Activated naive CD4-positive, alpha-beta T cell treated with anti-CD3 and anti-CD28 coated beads for 36 hours (primary cell): ENCODE results near the gene AMELX. TPM values are rescaled to one million over a fixed set of nuclear protein-coding genes. Genes with fewer than 3 reads are reported as not detected.

Experiments used
- CTCF ChIA-PET: fragments of 350-600 bp; sonication (Branson Sonifier 250); formaldehyde crosslinking; loops from one replicate; lab custom pipeline; 2021; ENCODE audit warnings: antibody characterized with exemption; lab: Charles Lee
- DNase-seq: peaks from one replicate; pipeline ENCODE4 v3.0.0-alpha.2; 2020
- H3K27ac Mint-ChIP-seq: one replicate; pipeline ENCODE4 v1.8.0; 2021; ENCODE audit warnings: mild to moderate bottlenecking, mixed read lengths
- H3K27me3 Mint-ChIP-seq: one replicate; pipeline ENCODE4 v1.8.0; 2021; ENCODE audit warnings: low read depth, mixed read lengths
- H3K36me3 Mint-ChIP-seq: one replicate; pipeline ENCODE4 v1.8.0; 2021; ENCODE audit warnings: low read depth, mixed read lengths
- H3K4me1 Mint-ChIP-seq: one replicate; pipeline ENCODE4 v1.8.0; 2021; ENCODE audit warnings: low read depth, mixed read lengths
- H3K4me3 Mint-ChIP-seq: one replicate; pipeline ENCODE4 v1.8.0; 2021; ENCODE audit warnings: mild to moderate bottlenecking, moderate library complexity, mixed read lengths
- H3K9me3 Mint-ChIP-seq: one replicate; pipeline ENCODE4 v1.8.0; 2021; ENCODE audit warnings: mixed read lengths
- intact Hi-C: fragments of 100-400 bp; cut with micrococcal nuclease; formaldehyde crosslinking; loops from one replicate; pipeline ENCODE4 v1.15.1; 2023
- total RNA-seq, 2 experiments: library from RNA; stranded (reverse); gene quantifications; one replicate each; pipeline ENCODE4 v1.2.3, GENCODE V29; 2021

AMELX gene
- total RNA-seq, 2 experiments from 2014 or later = not detected

GRCh38 chrX:11272290-11272689 is 20.9 kb upstream of the AMELX start:
- H3K4me1 Mint-ChIP-seq = no peaks in the 10 kb centered on the region
- DNase-seq = no peak
- H3K4me3 Mint-ChIP-seq = no peak overlapping the region
- no peaks in the 10 kb centered on the region for H3K36me3 Mint-ChIP-seq
- H3K9me3 Mint-ChIP-seq = no peaks in the 10 kb centered on the region
- CTCF ChIA-PET = no interaction called here
- H3K27ac Mint-ChIP-seq = no peak overlapping the region
- intact Hi-C loops = no loop called here
- H3K27me3 Mint-ChIP-seq = no peaks in the 10 kb centered on the region

GRCh38 chrX:11272863-11273262 is 20.4 kb upstream of the AMELX start:
- H3K36me3 Mint-ChIP-seq = no peaks in the 10 kb centered on the region
- no peak overlapping the region for H3K27ac Mint-ChIP-seq
- H3K4me3 Mint-ChIP-seq = no peak overlapping the region
- no peak for DNase-seq
- intact Hi-C loops = no loop called here
- H3K27me3 Mint-ChIP-seq = no peaks in the 10 kb centered on the region
- H3K4me1 Mint-ChIP-seq = no peaks in the 10 kb centered on the region
- no peaks in the 10 kb centered on the region for H3K9me3 Mint-ChIP-seq
- CTCF ChIA-PET = no interaction called here

- Mint-ChIP-seq H3K36me3 (no peaks in the 10 kb centered on the region), H3K4me1 (no peaks in the 10 kb centered on the region), H3K9me3 (no peaks in the 10 kb centered on the region), H3K4me3 (no peak overlapping the region), H3K27me3 (no peaks in the 10 kb centered on the region), H3K27ac (no peak overlapping the region)
- intact Hi-C loops = no loop called here
- DNase-seq = no peak
- CTCF ChIA-PET = no interaction called here
Measured at GRCh38 chrX:11273544-11273943, 19.7 kb upstream of the AMELX start.

- Mint-ChIP-seq H3K27me3 (no peaks in the 10 kb centered on the region), H3K4me1 (no peaks in the 10 kb centered on the region), H3K27ac (no peak overlapping the region), H3K4me3 (no peak overlapping the region), H3K9me3 (no peaks in the 10 kb centered on the region), H3K36me3 (no peaks in the 10 kb centered on the region)
- CTCF ChIA-PET = no interaction called here
- DNase-seq = no peak
- intact Hi-C loops = no loop called here
Measured at GRCh38 chrX:11282043-11282442, 11.2 kb upstream of the AMELX start.

- DNase-seq = no peak
- H3K27me3 Mint-ChIP-seq = no peaks in the 10 kb centered on the region
- intact Hi-C loops = no loop called here
Measured at GRCh38 chrX:11285651-11286050, 7.6 kb upstream of the AMELX start.

GRCh38 chrX:11287505-11287904 is 5.7 kb upstream of the AMELX start:
- H3K4me3 Mint-ChIP-seq = no peak overlapping the region
- H3K9me3 Mint-ChIP-seq = no peaks in the 10 kb centered on the region
- no peaks in the 10 kb centered on the region for H3K36me3 Mint-ChIP-seq
- H3K27ac Mint-ChIP-seq = no peak overlapping the region
- CTCF ChIA-PET = no interaction called here
- no peaks in the 10 kb centered on the region for H3K27me3 Mint-ChIP-seq
- no peak for DNase-seq
- H3K4me1 Mint-ChIP-seq = no peaks in the 10 kb centered on the region
- intact Hi-C loops = no loop called here

More at GRCh38 chrX:11285651-11286050, 7.6 kb upstream of the AMELX start:
- CTCF ChIA-PET = no interaction called here
- H3K9me3 Mint-ChIP-seq = no peaks in the 10 kb centered on the region
- no peaks in the 10 kb centered on the region for H3K4me1 Mint-ChIP-seq
- H3K36me3 Mint-ChIP-seq = no peaks in the 10 kb centered on the region
- no peak overlapping the region for H3K27ac Mint-ChIP-seq
- no peak overlapping the region for H3K4me3 Mint-ChIP-seq

- CTCF ChIA-PET = interaction anchor here (0.6 kb wide), 1 partner anchor 11 kb away, joined by 3 read pairs; no protein-coding TSS in a partner anchor
- no peak overlapping the region for H3K4me3 Mint-ChIP-seq
- no peaks in the 10 kb centered on the region for H3K27me3 Mint-ChIP-seq
- H3K9me3 Mint-ChIP-seq = no peaks in the 10 kb centered on the region
- intact Hi-C loops = no loop called here
- no peaks in the 10 kb centered on the region for H3K4me1 Mint-ChIP-seq
- H3K27ac Mint-ChIP-seq = no peak overlapping the region
- DNase-seq = no peak
- H3K36me3 Mint-ChIP-seq = no peaks in the 10 kb centered on the region
Measured at GRCh38 chrX:11290416-11291102, 2.7 kb upstream of the AMELX start.

GRCh38 chrX:11296051-11296450 is 2.8 kb downstream of the AMELX start:
- no peaks in the 10 kb centered on the region for H3K9me3 Mint-ChIP-seq
- H3K27me3 Mint-ChIP-seq = no peaks in the 10 kb centered on the region
- H3K4me1 Mint-ChIP-seq = no peaks in the 10 kb centered on the region
- intact Hi-C loops = no loop called here
- no peak for DNase-seq
- H3K4me3 Mint-ChIP-seq = no peak overlapping the region
- CTCF ChIA-PET = no interaction called here
- no peak overlapping the region for H3K27ac Mint-ChIP-seq
- H3K36me3 Mint-ChIP-seq = no peaks in the 10 kb centered on the region

- CTCF ChIA-PET = no interaction called here
- Mint-ChIP-seq H3K36me3 (no peaks in the 10 kb centered on the region), H3K4me1 (no peaks in the 10 kb centered on the region), H3K27me3 (no peaks in the 10 kb centered on the region), H3K9me3 (no peaks in the 10 kb centered on the region), H3K27ac (no peak overlapping the region), H3K4me3 (no peak overlapping the region)
- intact Hi-C loops = no loop called here
- DNase-seq = no peak
Measured at GRCh38 chrX:11298600-11298999, 5.4 kb downstream of the AMELX start.

- H3K4me3 Mint-ChIP-seq = no peak overlapping the region
- intact Hi-C loops = no loop called here
- CTCF ChIA-PET = no interaction called here
- DNase-seq = no peak
- no peaks in the 10 kb centered on the region for H3K36me3 Mint-ChIP-seq
- H3K9me3 Mint-ChIP-seq = no peaks in the 10 kb centered on the region
- no peaks in the 10 kb centered on the region for H3K4me1 Mint-ChIP-seq
- H3K27ac Mint-ChIP-seq = no peak overlapping the region
- no peaks in the 10 kb centered on the region for H3K27me3 Mint-ChIP-seq
Measured at GRCh38 chrX:11304829-11305228, 11.6 kb downstream of the AMELX start.

GRCh38 chrX:11305641-11306040 is 12.4 kb downstream of the AMELX start:
- H3K27ac Mint-ChIP-seq = no peak overlapping the region
- DNase-seq = no peak
- intact Hi-C loops = no loop called here
- H3K4me3 Mint-ChIP-seq = no peak overlapping the region
- H3K4me1 Mint-ChIP-seq = no peaks in the 10 kb centered on the region
- CTCF ChIA-PET = no interaction called here
- H3K36me3 Mint-ChIP-seq = no peaks in the 10 kb centered on the region
- H3K9me3 Mint-ChIP-seq = no peaks in the 10 kb centered on the region
- no peaks in the 10 kb centered on the region for H3K27me3 Mint-ChIP-seq

GRCh38 chrX:11309220-11309619 is 16.0 kb downstream of the AMELX start:
- H3K27me3 Mint-ChIP-seq = no peaks in the 10 kb centered on the region
- no peaks in the 10 kb centered on the region for H3K9me3 Mint-ChIP-seq
- intact Hi-C loops = no loop called here
- no peaks in the 10 kb centered on the region for H3K36me3 Mint-ChIP-seq
- CTCF ChIA-PET = no interaction called here
- DNase-seq = no peak
- no peaks in the 10 kb centered on the region for H3K4me1 Mint-ChIP-seq
- H3K4me3 Mint-ChIP-seq = no peak overlapping the region
- no peak overlapping the region for H3K27ac Mint-ChIP-seq

GRCh38 chrX:11311706-11312105 is 18.5 kb downstream of the AMELX start:
- no peak for DNase-seq
- intact Hi-C loops = no loop called here
- CTCF ChIA-PET = no interaction called here
- H3K27me3 Mint-ChIP-seq = no peaks in the 10 kb centered on the region
- no peaks in the 10 kb centered on the region for H3K4me1 Mint-ChIP-seq
- no peak overlapping the region for H3K27ac Mint-ChIP-seq
- no peak overlapping the region for H3K4me3 Mint-ChIP-seq
- no peaks in the 10 kb centered on the region for H3K9me3 Mint-ChIP-seq
- H3K36me3 Mint-ChIP-seq = no peaks in the 10 kb centered on the region
